Measurements from ENCODE around the gene GPATCH1.
"Not testable (repeated sequence)": the region's sequence is repeated elsewhere in the genome, so short reads cannot be mapped to it uniquely, and the experiment has no call there.

The GPATCH1 gene

DNA sequence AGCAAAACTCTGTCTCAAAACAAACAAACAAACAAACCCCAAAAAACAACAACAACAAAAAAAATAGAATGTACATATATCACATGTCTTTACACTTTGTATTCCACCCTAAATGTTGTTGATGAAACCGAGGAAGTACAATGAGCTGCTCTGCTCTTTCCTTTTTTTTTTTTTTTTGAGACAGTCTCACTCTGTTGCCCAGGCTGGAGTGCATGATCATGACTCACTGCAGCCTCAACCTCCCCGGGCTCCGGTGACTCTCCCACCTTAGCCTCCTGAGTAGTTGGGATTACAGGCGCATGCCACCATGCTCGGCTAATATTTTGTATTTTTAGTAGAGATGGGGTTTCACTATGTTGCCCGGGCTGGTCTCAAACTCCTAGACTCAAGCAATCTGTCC is 82.5 kb downstream of the GPATCH1 start:
- DNase-seq: no peak

- DNase-seq: not testable (repeated sequence)
These were observed 85.1 kb downstream of the GPATCH1 start for GRCh38 chr19:33166037-33166436.

GRCh38 chr19:33167438-33167837 is 86.5 kb downstream of the GPATCH1 start:
- DNase-seq: no peak

DNA sequence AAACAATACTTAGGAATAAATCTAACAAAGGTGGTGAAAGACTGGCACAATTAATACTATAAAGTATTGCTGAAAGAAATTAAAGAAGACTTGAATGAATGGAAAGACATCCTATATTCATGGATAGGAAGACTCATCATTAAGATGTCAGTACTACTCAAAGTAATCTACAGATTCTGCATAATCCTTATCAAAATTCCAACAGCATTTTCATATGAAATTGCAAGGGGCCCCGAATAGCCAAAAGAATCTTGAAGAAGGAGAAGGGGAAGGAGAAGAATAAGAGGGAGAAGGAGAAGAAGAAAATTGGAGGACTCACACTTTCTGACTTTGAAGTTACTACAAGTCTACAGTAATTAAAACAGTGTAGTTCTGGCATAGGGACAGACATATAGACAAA is 87.5 kb downstream of the GPATCH1 start:
- DNase-seq: no peak

DNA sequence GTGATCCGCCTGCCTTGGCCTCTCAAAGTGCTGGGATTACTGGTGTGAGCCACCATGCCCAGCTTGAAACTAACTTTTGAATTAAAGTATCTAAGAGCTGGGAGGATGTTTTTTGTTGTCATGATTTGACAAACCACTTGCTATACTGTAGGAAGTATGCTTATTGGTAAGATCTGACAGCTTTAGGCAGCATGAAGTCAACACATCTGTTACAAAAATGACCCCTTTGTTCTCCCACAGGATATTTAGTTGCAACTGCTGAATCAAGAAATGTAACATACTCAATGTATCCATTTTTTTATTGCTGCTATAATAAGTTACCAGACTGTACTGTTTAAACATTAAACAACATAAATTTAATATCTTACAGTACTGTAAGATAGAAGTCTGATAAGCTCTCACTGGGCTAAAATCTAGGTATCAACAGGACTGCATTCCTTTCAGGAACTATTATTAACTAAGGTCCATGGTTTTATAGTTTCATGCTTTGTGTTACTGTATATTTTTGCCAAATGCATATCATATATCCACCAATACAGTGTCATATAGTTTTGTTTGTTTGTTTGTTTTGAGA is 90.3 kb downstream of the GPATCH1 start:
- no peak for DNase-seq

- no peak for DNase-seq
These were observed 91.0 kb downstream of the GPATCH1 start for GRCh38 chr19:33171916-33172359.

- no peak for DNase-seq
These were observed 93.2 kb downstream of the GPATCH1 start for GRCh38 chr19:33174186-33174585.

- DNase-seq: no peak
These were observed 94.3 kb downstream of the GPATCH1 start for GRCh38 chr19:33175156-33175782.

DNA sequence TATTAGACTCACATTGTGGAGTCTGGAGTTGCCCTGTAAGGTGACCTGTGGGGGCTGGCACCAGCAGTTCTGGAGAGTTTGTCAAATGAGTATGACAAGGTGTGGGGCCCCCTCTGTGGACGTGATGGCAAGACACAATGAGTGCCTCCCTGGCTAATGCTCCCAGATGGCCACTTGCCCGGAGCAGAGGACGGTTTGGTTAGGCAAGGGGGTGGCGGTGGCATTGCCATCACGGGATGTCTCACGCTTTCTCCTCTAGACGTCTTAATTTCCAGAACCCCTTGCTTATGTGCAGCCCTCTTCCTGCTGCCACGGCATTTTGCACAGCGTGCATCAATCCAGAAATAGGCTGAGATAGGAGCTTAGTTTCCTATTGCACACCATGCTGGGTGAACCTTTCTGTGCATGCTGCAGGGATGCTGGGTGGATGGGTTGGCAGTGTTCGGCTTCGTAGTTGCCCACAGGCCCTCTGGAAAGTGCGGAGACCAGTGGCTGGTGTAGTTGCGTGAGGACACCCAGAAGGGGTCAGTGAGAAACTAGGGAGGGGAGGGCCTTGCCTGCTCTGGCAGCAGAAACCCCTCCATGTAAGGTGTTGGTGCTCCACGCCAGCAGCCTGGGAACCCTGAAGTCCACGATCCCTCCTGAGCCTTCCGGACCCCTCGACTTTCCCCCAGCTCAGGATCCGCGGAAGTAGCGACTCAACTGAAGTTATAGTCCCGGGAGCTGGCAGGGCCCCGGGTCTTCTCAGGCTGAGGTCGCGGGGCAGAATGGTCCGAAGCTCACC is 95.1 kb downstream of the GPATCH1 start:
- peak; percentile 40 for DNase-seq

DNA sequence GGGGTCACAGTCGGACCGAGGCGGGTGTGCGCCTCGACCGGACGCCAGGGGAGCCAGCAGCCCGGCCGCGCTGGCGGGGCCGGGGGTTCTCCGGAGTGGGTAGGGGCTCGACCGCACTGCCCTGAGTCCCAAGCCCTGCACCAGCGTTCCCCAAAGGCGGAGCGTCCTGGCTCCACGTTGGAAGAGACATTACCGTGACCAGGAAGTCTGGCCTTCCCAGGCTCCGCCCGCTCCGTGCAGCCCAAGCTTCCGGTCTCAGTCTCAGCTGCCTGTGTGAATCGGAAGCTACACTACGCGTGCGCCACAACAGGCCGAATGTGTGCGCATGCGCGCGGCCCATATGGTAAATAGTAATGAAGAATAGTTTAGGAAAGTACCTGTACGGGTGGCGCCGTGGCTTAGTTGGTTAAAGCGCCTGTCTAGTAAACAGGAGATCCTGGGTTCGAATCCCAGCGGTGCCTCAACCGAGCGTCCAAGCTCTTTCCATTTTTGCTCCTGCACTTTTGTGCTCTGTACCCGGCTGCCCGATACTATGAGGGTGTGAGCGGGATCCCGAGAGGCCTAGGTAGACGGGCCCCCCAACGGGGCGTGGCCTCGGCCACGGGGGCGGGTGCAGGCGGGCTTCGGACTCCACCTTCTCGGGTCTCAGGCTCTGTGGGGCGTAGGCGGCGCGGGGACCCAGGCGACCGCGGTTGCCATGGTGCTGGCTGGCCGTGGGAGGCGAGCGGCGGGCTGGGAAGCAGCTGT is 95.9 kb downstream of the GPATCH1 start:
- peak; percentile 95 for DNase-seq

GRCh38 chr19:33177417-33177979 is 96.5 kb downstream of the GPATCH1 start:
- peak; percentile 86 for DNase-seq
